Loucy (cell line): Measurements from ENCODE around the gene TXLNB.

ENCODE experiments used
- H2AFZ ChIP-seq: fragments of 200-600 bp; sonication (generic); 2 replicates; pipeline ENCODE4 v1.6.0; 2016; ENCODE audit warnings: antibody characterized with exemption, mild to moderate bottlenecking, low read length, moderate library complexity
- H3F3A ChIP-seq: fragments of 200-600 bp; 2 replicates; pipeline ENCODE4 v1.6.0; 2016; ENCODE audit warnings: antibody characterized with exemption, low read depth, mild to moderate bottlenecking
- H3K27me3 ChIP-seq: fragments of 200-600 bp; sonication (generic); 2 replicates; pipeline ENCODE4 v1.6.1; 2014; ENCODE audit warnings: low read length, mild to moderate bottlenecking; ENCODE audit not compliant: insufficient read depth, poor library complexity, severe bottlenecking
- H3K36me3 ChIP-seq: fragments of 200-600 bp; sonication (generic); 2 replicates; pipeline ENCODE4 v1.6.1; 2016; ENCODE audit warnings: low read length; ENCODE audit not compliant: insufficient read depth
- H3K4me1 ChIP-seq: fragments of 200-600 bp; sonication (generic); 2 replicates; pipeline ENCODE4 v1.5.1; 2014; ENCODE audit warnings: low read length, mild to moderate bottlenecking; ENCODE audit not compliant: insufficient read depth, poor library complexity, severe bottlenecking
- H3K4me2 ChIP-seq: fragments of 200-600 bp; sonication (generic); 2 replicates; pipeline ENCODE4 v1.6.0; 2014; ENCODE audit warnings: antibody characterized with exemption, low read length, low read depth, mild to moderate bottlenecking; ENCODE audit not compliant: poor library complexity, severe bottlenecking
- H3K4me3 ChIP-seq: fragments of 200-600 bp; sonication (generic); 2 replicates; pipeline ENCODE4 v1.5.1; 2014; ENCODE audit warnings: low read length, mild to moderate bottlenecking, mixed read lengths; ENCODE audit not compliant: poor library complexity, severe bottlenecking
- H3K79me2 ChIP-seq: fragments of 200-600 bp; sonication (generic); 2 replicates; pipeline ENCODE4 v1.6.1; 2014; ENCODE audit warnings: low read length; ENCODE audit not compliant: insufficient read depth
- H3K9ac ChIP-seq: fragments of 200-600 bp; sonication (generic); 2 replicates; pipeline ENCODE4 v1.6.0; 2014; ENCODE audit warnings: mild to moderate bottlenecking, low read depth, low read length, moderate library complexity; ENCODE audit not compliant: poor library complexity, severe bottlenecking
- H3K9me2 ChIP-seq: fragments of 200-600 bp; sonication (generic); replicated peaks from 2 replicates; pipeline ENCODE4 v1.6.1; 2016; ENCODE audit warnings: low read depth, low read length, mixed read lengths
- H3K9me3 ChIP-seq: fragments of 200-600 bp; sonication (generic); 2 replicates; pipeline ENCODE4 v1.6.1; 2014; ENCODE audit warnings: mild to moderate bottlenecking, antibody characterized with exemption, low read length, low read depth; ENCODE audit not compliant: insufficient read depth
- H4K20me1 ChIP-seq: fragments of 200-600 bp; sonication (generic); 2 replicates; pipeline ENCODE4 v1.6.0; 2014; ENCODE audit warnings: antibody characterized with exemption, low read length, mild to moderate bottlenecking; ENCODE audit not compliant: insufficient read depth, poor library complexity, severe bottlenecking
- CTCF ChIP-seq: fragments of 200-600 bp; sonication (generic); conservative IDR thresholded peaks from 2 replicates; pipeline ENCODE4 v1.5.1; 2014; ENCODE audit warnings: mild to moderate bottlenecking, antibody characterized with exemption, low read length
- EZH2phosphoT487 ChIP-seq: fragments of 200-600 bp; IDR thresholded peaks from 2 replicates; pipeline ENCODE4 v1.6.1; 2018; ENCODE audit warnings: antibody characterized with exemption, mild to moderate bottlenecking, moderate library complexity, borderline replicate concordance

Gene TXLNB

GRCh38 chr6:139198529-139199288 is 93.1 kb downstream of the TXLNB start:
- H3K36me3 ChIP-seq: no peaks in the 10 kb centered on the region
- H4K20me1 ChIP-seq: no peaks in the 10 kb centered on the region
- H3K4me2 ChIP-seq: no peak overlapping the region
- no peak for TF ChIP-seq CTCF
- H3K9me3 ChIP-seq: no peaks in the 10 kb centered on the region
- no peaks in the 10 kb centered on the region for H3K9me2 ChIP-seq
- no peaks in the 10 kb centered on the region for H3K79me2 ChIP-seq
- H3K4me3 ChIP-seq: no peak overlapping the region
- H2AFZ ChIP-seq: no peak overlapping the region
- H3K9ac ChIP-seq: no peak overlapping the region
- H3F3A ChIP-seq: no peaks in the 10 kb centered on the region
- H3K27me3 ChIP-seq: no peaks in the 10 kb centered on the region
- peaks cover 7% of the 10 kb centered on the region for H3K4me1 ChIP-seq

DNA sequence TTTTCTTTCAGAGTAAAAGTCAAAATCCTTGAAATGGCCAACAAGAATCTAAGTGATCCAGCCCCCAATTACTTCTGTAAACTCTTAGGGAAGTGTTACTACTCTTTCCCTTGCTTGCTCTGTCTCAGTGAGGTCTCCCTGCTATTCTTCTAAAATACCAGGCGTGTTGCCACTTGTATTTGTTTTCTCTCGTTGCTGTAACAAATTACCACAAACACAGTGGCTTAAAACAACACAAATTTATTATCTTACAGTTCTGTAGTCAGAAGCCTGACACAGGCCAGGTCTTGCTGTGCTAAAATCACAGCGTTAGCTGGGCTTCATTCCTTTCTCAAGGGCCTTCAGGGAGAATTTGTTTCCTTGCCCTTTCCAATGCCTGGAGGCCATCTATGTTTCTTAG is 97.1 kb downstream of the TXLNB start:
- Histone ChIP-seq H3K9me3 (no peaks in the 10 kb centered on the region), H3K4me3 (no peak overlapping the region), H3K4me2 (no peak overlapping the region)

More for the DNA sequence above, 97.1 kb downstream of the TXLNB start:
- TF ChIP-seq EZH2phosphoT487: no peak
- no peak for TF ChIP-seq CTCF
- H2AFZ ChIP-seq: no peak overlapping the region
- H3K4me1 ChIP-seq: peaks cover 7% of the 10 kb centered on the region
- H3K27me3 ChIP-seq: no peaks in the 10 kb centered on the region
- H3K9ac ChIP-seq: no peak overlapping the region
- H3K36me3 ChIP-seq: no peaks in the 10 kb centered on the region
- no peaks in the 10 kb centered on the region for H3K9me2 ChIP-seq
- H3F3A ChIP-seq: no peaks in the 10 kb centered on the region
- H4K20me1 ChIP-seq: no peaks in the 10 kb centered on the region
- H3K79me2 ChIP-seq: no peaks in the 10 kb centered on the region
